ENCODE results near the gene VASH1. TPM values are rescaled to one million over a fixed set of nuclear protein-coding genes. Genes with fewer than 3 reads are reported as not detected.

VASH1 gene
- total and polyA plus RNA-seq, 2 donors (not counting 3 experiments of a cell fraction or from before 2014, with no cell fraction given), result 39.8 to 168 TPM

DNA sequence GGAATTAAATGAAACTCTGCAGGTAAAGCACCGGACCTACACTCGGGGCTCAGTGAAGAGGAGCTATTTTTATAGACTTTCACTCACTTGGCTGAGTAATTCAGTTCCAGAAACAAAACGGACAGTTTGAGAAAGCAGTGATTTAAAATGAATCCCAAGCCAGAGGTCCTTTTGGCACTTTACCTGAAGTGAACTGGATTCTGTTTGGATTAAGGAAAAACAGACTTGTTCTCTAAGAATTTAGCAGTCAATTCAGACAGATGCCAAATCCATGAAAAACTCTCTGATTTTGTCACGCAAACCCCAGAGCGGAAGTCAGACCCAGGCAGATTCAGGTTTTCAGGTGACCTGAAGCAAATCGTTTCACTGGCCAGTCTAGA lies 4.9 kb upstream of the VASH1 start:
- H2AFZ ChIP-seq (ENCODE audit: low read depth, low read length), result no peak overlapping the region
- dilution Hi-C loops (cut with MboI; ENCODE audit: extremely low pct_ligation_motif_present, low sequenced_read_pairs), result no loop called here
- H3K27me3 ChIP-seq (ENCODE audit: control insufficient read depth in 2 of 2, insufficient read depth in 2 of 2, low read length in 2 of 2), result peaks cover 2 to 6% of the 10 kb centered on the region in 2 experiments
- H3K4me1 ChIP-seq (ENCODE audit: control insufficient read depth, extremely low read depth, insufficient read depth, low read length), result peaks cover 7% of the 10 kb centered on the region
- H3K36me3 ChIP-seq (ENCODE audit: control insufficient read depth in 2 of 2, extremely low read depth in 1 of 2, insufficient read depth in 2 of 2, low read length in 2 of 2), result no peaks in the 10 kb centered on the region
- no peaks in the 10 kb centered on the region for H4K20me1 ChIP-seq (replicated peaks; ENCODE audit: control insufficient read depth, extremely low read depth, insufficient read depth, low read length)
- no peak for FAIRE-seq
- ChIA-PET CTCF (interaction anchor here (1.0 to 2.2 kb wide), 4 partner anchors 13 to 40 kb away, joined by 3 to 8 read pairs (median 4); no protein-coding TSS in a partner anchor), POLR2A (no interaction called here)
- H3K4me3 ChIP-seq (replicated peaks in 1 of 3; ENCODE audit: insufficient read depth in 1 of 3, low read depth in 1 of 3, low read length in 3 of 3), result no peak overlapping the region
- H3K9me1 ChIP-seq (replicated peaks; ENCODE audit: control insufficient read depth, extremely low read depth, insufficient read depth, low read length), result no peaks in the 10 kb centered on the region
- H3K4me2 ChIP-seq (ENCODE audit: insufficient read depth, low read length), result no peak overlapping the region
- no peaks in the 10 kb centered on the region for H3K79me2 ChIP-seq (ENCODE audit: control insufficient read depth, insufficient read depth, low read length)
- no peak overlapping the region for H3K27ac ChIP-seq (ENCODE audit: insufficient read depth, low read depth, low read length)
- H3K9ac ChIP-seq (replicated peaks; ENCODE audit: extremely low read depth, insufficient read depth, low read length), result no peak overlapping the region
- intact Hi-C loops (cut with micrococcal nuclease), result no loop called here
- TF ChIP-seq JUN (IDR thresholded peaks at IDR 0.05; ENCODE audit: borderline replicate concordance, insufficient read depth, insufficient read length, low read depth) (no peak), FOS (IDR thresholded peaks at IDR 0.05; ENCODE audit: borderline replicate concordance, insufficient read depth, low read length) (no peak), MYC (IDR thresholded peaks at IDR 0.05; ENCODE audit: low read depth, low read length) (no peak), POLR2A (IDR thresholded peaks at IDR 0.05; ENCODE audit: low read depth, low read length) (no peak), EZH2 (IDR thresholded peaks at IDR 0.05; ENCODE audit: borderline replicate concordance, low read depth, low read length, severe bottlenecking) (no peak), POLR2AphosphoS5 (IDR thresholded peaks at IDR 0.05; ENCODE audit: insufficient read depth, low read depth, low read length) (no peak), GATA2 (IDR thresholded peaks at IDR 0.05; ENCODE audit: insufficient read depth, insufficient read length, low read depth, low read length) (no peak)
- TF ChIP-seq, protein P1, sequence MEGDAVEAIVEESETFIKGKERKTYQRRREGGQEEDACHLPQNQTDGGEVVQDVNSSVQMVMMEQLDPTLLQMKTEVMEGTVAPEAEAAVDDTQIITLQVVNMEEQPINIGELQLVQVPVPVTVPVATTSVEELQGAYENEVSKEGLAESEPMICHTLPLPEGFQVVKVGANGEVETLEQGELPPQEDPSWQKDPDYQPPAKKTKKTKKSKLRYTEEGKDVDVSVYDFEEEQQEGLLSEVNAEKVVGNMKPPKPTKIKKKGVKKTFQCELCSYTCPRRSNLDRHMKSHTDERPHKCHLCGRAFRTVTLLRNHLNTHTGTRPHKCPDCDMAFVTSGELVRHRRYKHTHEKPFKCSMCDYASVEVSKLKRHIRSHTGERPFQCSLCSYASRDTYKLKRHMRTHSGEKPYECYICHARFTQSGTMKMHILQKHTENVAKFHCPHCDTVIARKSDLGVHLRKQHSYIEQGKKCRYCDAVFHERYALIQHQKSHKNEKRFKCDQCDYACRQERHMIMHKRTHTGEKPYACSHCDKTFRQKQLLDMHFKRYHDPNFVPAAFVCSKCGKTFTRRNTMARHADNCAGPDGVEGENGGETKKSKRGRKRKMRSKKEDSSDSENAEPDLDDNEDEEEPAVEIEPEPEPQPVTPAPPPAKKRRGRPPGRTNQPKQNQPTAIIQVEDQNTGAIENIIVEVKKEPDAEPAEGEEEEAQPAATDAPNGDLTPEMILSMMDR (IDR thresholded peaks at IDR 0.05; ENCODE audit: extremely low read depth in 1 of 2, insufficient read depth in 1 of 2, low read depth in 1 of 2, low read length in 2 of 2), result no peak
- TF ChIP-seq, protein P2, sequence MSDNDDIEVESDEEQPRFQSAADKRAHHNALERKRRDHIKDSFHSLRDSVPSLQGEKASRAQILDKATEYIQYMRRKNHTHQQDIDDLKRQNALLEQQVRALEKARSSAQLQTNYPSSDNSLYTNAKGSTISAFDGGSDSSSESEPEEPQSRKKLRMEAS (IDR thresholded peaks at IDR 0.05; ENCODE audit: insufficient read depth, insufficient read length), result no peak
- BruUV-seq (replicated peaks), result no TSS peak
- H3K9me3 ChIP-seq (replicated peaks; ENCODE audit: control insufficient read depth, insufficient read depth, low read length), result no peaks in the 10 kb centered on the region
- DNase-seq (ENCODE audit: low read depth, low spot score), result no peak
